ENCODE measurements around the gene PROSER2. TPM values are rescaled to one million over a fixed set of nuclear protein-coding genes. Genes with fewer than 3 reads are reported as not detected.

Gene PROSER2
- total and polyA plus RNA-seq, 2 donors (not counting 1 experiment from before 2014, with no cell fraction given), result 0.07 TPM; not detected in 1

- intact Hi-C loops (cut with micrococcal nuclease), result no loop called here
Observed at GRCh38 chr10:11841375-11841774, 18.2 kb downstream of the PROSER2 start.

GRCh38 chr10:11842411-11842810, 19.3 kb downstream of the PROSER2 start:
- CTCF ChIA-PET, result no interaction called here
- H3K27ac Mint-ChIP-seq, result no peak overlapping the region

More at GRCh38 chr10:11841375-11841774, 18.2 kb downstream of the PROSER2 start:
- peaks cover 0 to 3% (median 0%) of the 10 kb centered on the region in 4 experiments for H3K27me3 ChIP-seq (replicated peaks in 1 of 4; ENCODE audit: control extremely low read depth in 1 of 4, control insufficient read depth in 3 of 4, insufficient read depth in 4 of 4, low read length in 3 of 4)
- no peaks in the 10 kb centered on the region for H3K27me3 Mint-ChIP-seq
- no peak overlapping the region for H3K4me3 ChIP-seq (ENCODE audit: control extremely low read depth in 1 of 5, extremely low read depth in 1 of 5, insufficient read depth in 1 of 5, low read depth in 2 of 5, low read length in 4 of 5)
- ATAC-seq (ENCODE audit: low read depth) (no peak), DNase-seq (no peak)
- no peaks in the 10 kb centered on the region for H3K9me3 ChIP-seq (ENCODE audit: control extremely low read depth in 1 of 3, control insufficient read depth in 2 of 3, insufficient read depth in 1 of 3, low read length in 2 of 3)
- no peak overlapping the region for H3K27ac ChIP-seq (ENCODE audit: low read length in 2 of 2)
- ChIA-PET POLR2A (interaction anchor here (0.7 kb wide), 1 partner anchor 791 kb away, joined by 3 read pairs; no protein-coding TSS in a partner anchor), CTCF (no interaction called here)
- H3K27ac Mint-ChIP-seq, result no peak overlapping the region
- no peak overlapping the region for H3K4me3 Mint-ChIP-seq
- no peak overlapping the region for H3K4me2 ChIP-seq (replicated peaks; ENCODE audit: low read depth, low read length, poor library complexity, severe bottlenecking)
- H3K9me3 Mint-ChIP-seq (ENCODE audit: insufficient read depth), result no peaks in the 10 kb centered on the region
- H3K4me1 Mint-ChIP-seq, result peaks cover 8% of the 10 kb centered on the region
- H4K20me1 ChIP-seq (ENCODE audit: control insufficient read depth, insufficient read depth, low read length, poor library complexity, severe bottlenecking), result no peaks in the 10 kb centered on the region
- no peak for TF ChIP-seq CTCF (IDR thresholded peaks at IDR 0.05)
- no peak for TF ChIP-seq EZH2 (IDR thresholded peaks at IDR 0.05; ENCODE audit: borderline replicate concordance, insufficient read depth, low read depth, low read length, poor library complexity, severe bottlenecking)
- no peaks in the 10 kb centered on the region for H3K79me2 ChIP-seq (ENCODE audit: control insufficient read depth, insufficient read depth, low read length)
- no peak overlapping the region for H3K9ac ChIP-seq (ENCODE audit: low read length)
- no peaks in the 10 kb centered on the region for H3K4me1 ChIP-seq (ENCODE audit: control insufficient read depth in 2 of 2, insufficient read depth in 2 of 2, low read length in 2 of 2)
- no CpG with 5 or more reads among the region's 3 CpGs for WGBS (ENCODE audit: insufficient coverage)
- H2AFZ ChIP-seq (ENCODE audit: insufficient read depth, low read depth, low read length, poor library complexity, severe bottlenecking), result no peak overlapping the region
- H3K36me3 ChIP-seq (replicated peaks in 1 of 2; ENCODE audit: control extremely low read depth in 1 of 2, control insufficient read depth in 1 of 2, extremely low read depth in 1 of 2, insufficient read depth in 2 of 2, low read length in 1 of 2), result no peaks in the 10 kb centered on the region

More at GRCh38 chr10:11842411-11842810, 19.3 kb downstream of the PROSER2 start:
- Histone ChIP-seq H3K4me1 (ENCODE audit: control insufficient read depth in 2 of 2, insufficient read depth in 2 of 2, low read length in 2 of 2) (no peaks in the 10 kb centered on the region), H4K20me1 (ENCODE audit: control insufficient read depth, insufficient read depth, low read length, poor library complexity, severe bottlenecking) (no peaks in the 10 kb centered on the region), H3K36me3 (replicated peaks in 1 of 2; ENCODE audit: control extremely low read depth in 1 of 2, control insufficient read depth in 1 of 2, extremely low read depth in 1 of 2, insufficient read depth in 2 of 2, low read length in 1 of 2) (no peaks in the 10 kb centered on the region), H3K9ac (ENCODE audit: low read length) (no peak overlapping the region), H2AFZ (ENCODE audit: insufficient read depth, low read depth, low read length, poor library complexity, severe bottlenecking) (no peak overlapping the region), H3K9me3 (ENCODE audit: control extremely low read depth in 1 of 3, control insufficient read depth in 2 of 3, insufficient read depth in 1 of 3, low read length in 2 of 3) (no peaks in the 10 kb centered on the region), H3K4me3 (ENCODE audit: control extremely low read depth in 1 of 5, extremely low read depth in 1 of 5, insufficient read depth in 1 of 5, low read depth in 2 of 5, low read length in 4 of 5) (no peak overlapping the region), H3K27me3 (replicated peaks in 1 of 4; ENCODE audit: control extremely low read depth in 1 of 4, control insufficient read depth in 3 of 4, insufficient read depth in 4 of 4, low read length in 3 of 4) (peaks cover 0 to 3% (median 0%) of the 10 kb centered on the region in 4 experiments), H3K4me2 (replicated peaks; ENCODE audit: low read depth, low read length, poor library complexity, severe bottlenecking) (no peak overlapping the region), H3K27ac (ENCODE audit: low read length in 2 of 2) (no peak overlapping the region), H3K79me2 (ENCODE audit: control insufficient read depth, insufficient read depth, low read length) (no peaks in the 10 kb centered on the region)
- no CpG with 5 or more reads among the region's 3 CpGs for whole genome bisulfite sequencing (ENCODE audit: insufficient coverage)
- ATAC-seq (ENCODE audit: low read depth) (no peak), DNase-seq (no peak)
- Mint-ChIP-seq H3K9me3 (ENCODE audit: insufficient read depth) (no peaks in the 10 kb centered on the region), H3K4me3 (no peak overlapping the region), H3K27me3 (no peaks in the 10 kb centered on the region), H3K4me1 (peaks cover 6% of the 10 kb centered on the region)
- intact Hi-C loops (cut with micrococcal nuclease), result no loop called here
- POLR2A ChIA-PET, result no interaction called here
- no peak for TF ChIP-seq EZH2 (IDR thresholded peaks at IDR 0.05; ENCODE audit: borderline replicate concordance, insufficient read depth, low read depth, low read length, poor library complexity, severe bottlenecking)
- TF ChIP-seq CTCF (IDR thresholded peaks at IDR 0.05), result no peak
